GM23338 (cell line): ENCODE data around the gene TAF4. TPM values are rescaled to one million over a fixed set of nuclear protein-coding genes. Genes with fewer than 3 reads are reported as not detected.

Source experiments
- ATAC-seq: fragments of 200-7000 bp; cut with Tn5 transposase; 3 replicates; pipeline ENCODE4 v1.9.1; 2020
- DNase-seq: peaks from one replicate; pipeline ENCODE4 v3.0.0-alpha.2; 2015; ENCODE audit warnings: low spot score
- H2AFZ ChIP-seq: fragments of 200-600 bp; sonication (generic); 2 replicates; pipeline ENCODE4 v1.8.0; 2016; ENCODE audit warnings: antibody characterized with exemption, mild to moderate bottlenecking, moderate library complexity
- H3F3A ChIP-seq: fragments of 200-600 bp; sonication (generic); replicated peaks from 2 replicates; pipeline ENCODE4 v1.8.0; 2017; ENCODE audit warnings: antibody characterized with exemption, mixed run types, low read depth
- H3K27ac ChIP-seq: fragments of 200-600 bp; sonication (generic); 2 replicates; pipeline ENCODE4 v1.6.1; 2016; ENCODE audit warnings: low read depth
- H3K27me3 ChIP-seq: fragments of 200-600 bp; sonication (generic); 2 replicates; pipeline ENCODE4 v1.8.0; 2016; ENCODE audit warnings: mild to moderate bottlenecking, mixed run types, moderate library complexity; ENCODE audit not compliant: insufficient read depth
- H3K36me3 ChIP-seq: fragments of 200-600 bp; sonication (generic); 2 replicates; pipeline ENCODE4 v1.8.0; 2016; ENCODE audit warnings: mild to moderate bottlenecking; ENCODE audit not compliant: insufficient read depth
- H3K4me1 ChIP-seq: fragments of 200-600 bp; sonication (generic); 2 replicates; pipeline ENCODE4 v1.8.0; 2016; ENCODE audit warnings: mild to moderate bottlenecking, moderate library complexity; ENCODE audit not compliant: insufficient read depth
- H3K4me2 ChIP-seq: fragments of 200-600 bp; sonication (generic); 2 replicates; pipeline ENCODE4 v1.7.1; 2017; ENCODE audit warnings: mixed run types
- H3K4me3 ChIP-seq: fragments of 200-600 bp; sonication (generic); 2 replicates; pipeline ENCODE4 v1.6.1; 2016; ENCODE audit warnings: mixed run types
- H3K79me2 ChIP-seq: fragments of 200-600 bp; sonication (generic); replicated peaks from 2 replicates; pipeline ENCODE4 v1.8.0; 2017; ENCODE audit warnings: mild to moderate bottlenecking; ENCODE audit not compliant: insufficient read depth
- H3K9me2 ChIP-seq: fragments of 200-600 bp; sonication (generic); 2 replicates; pipeline ENCODE4 v1.8.0; 2017; ENCODE audit not compliant: insufficient read depth
- H4K20me1 ChIP-seq: fragments of 200-600 bp; sonication (generic); replicated peaks from 2 replicates; pipeline ENCODE4 v1.8.0; 2017; ENCODE audit warnings: mild to moderate bottlenecking; ENCODE audit not compliant: insufficient read depth
- H3K27ac Mint-ChIP-seq: 2 replicates; pipeline ENCODE4 v1.8.0; 2020; ENCODE audit warnings: inconsistent platforms, mild to moderate bottlenecking, moderate library complexity, mixed read lengths
- H3K27me3 Mint-ChIP-seq: 3 replicates; pipeline ENCODE4 v1.8.0; 2022; ENCODE audit warnings: low read depth, mild to moderate bottlenecking, moderate library complexity, mixed read lengths, inconsistent platforms; ENCODE audit not compliant: insufficient read depth, poor library complexity
- H3K36me3 Mint-ChIP-seq: 3 replicates; pipeline ENCODE4 v1.8.0; 2021; ENCODE audit warnings: low read depth, mild to moderate bottlenecking, inconsistent platforms, moderate library complexity, mixed read lengths
- H3K4me1 Mint-ChIP-seq: 3 replicates; pipeline ENCODE4 v1.8.0; 2020; ENCODE audit warnings: mild to moderate bottlenecking, inconsistent platforms, mixed read lengths
- H3K4me3 Mint-ChIP-seq: 3 replicates; pipeline ENCODE4 v1.8.0; 2021; ENCODE audit warnings: moderate library complexity, mild to moderate bottlenecking, inconsistent platforms, mixed read lengths
- H3K9me3 Mint-ChIP-seq: 3 replicates; pipeline ENCODE4 v1.8.0; 2020; ENCODE audit warnings: moderate library complexity, mild to moderate bottlenecking, inconsistent platforms, mixed read lengths
- CREB1 ChIP-seq: fragments of 250-450 bp; sonication (Bioruptor Pico); IDR thresholded peaks from 2 replicates; pipeline ENCODE4 v1.5.0; 2020; ENCODE audit warnings: low read depth, mild to moderate bottlenecking, moderate library complexity
- EZH2 ChIP-seq: fragments of 200-600 bp; sonication (generic); IDR thresholded peaks from one replicate; pipeline ENCODE4 v1.8.0; 2017; ENCODE audit warnings: antibody characterized with exemption, mild to moderate bottlenecking, low read depth; ENCODE audit not compliant: unreplicated experiment
- EZH2phosphoT487 ChIP-seq: fragments of 200-600 bp; sonication (generic); IDR thresholded peaks from one replicate; pipeline ENCODE4 v1.8.1; 2018; ENCODE audit warnings: antibody characterized with exemption; ENCODE audit not compliant: unreplicated experiment
- STAT1 ChIP-seq: IDR thresholded peaks from one replicate; pipeline ENCODE4 v1.6.1; 2016; ENCODE audit warnings: antibody characterized with exemption; ENCODE audit not compliant: unreplicated experiment
- ZNF114 ChIP-seq: fragments of 250-450 bp; sonication (Bioruptor Pico); IDR thresholded peaks from 2 replicates; pipeline ENCODE4 v1.5.0; 2020; ENCODE audit warnings: mild to moderate bottlenecking, moderate library complexity
- ZNF331 ChIP-seq: fragments of 250-450 bp; sonication (Bioruptor Pico); IDR thresholded peaks from 2 replicates; pipeline ENCODE4 v1.5.0; 2020; ENCODE audit warnings: low read depth, mild to moderate bottlenecking, moderate library complexity
- polyA plus RNA-seq: library from polyadenylated mRNA; unstranded; fragments of >200 nt; fragmentation: Nextera tagmentation; extraction: Ambion mirVana; gene quantifications from 2 replicates; pipeline ENCODE4 v1.2.1, GENCODE V29; 2016
- total RNA-seq: library from RNA; depleted of rRNA; stranded (reverse); fragments of >200 nt; shearing (Covaris generic); gene quantifications from 2 replicates; pipeline ENCODE4 v1.2.3, GENCODE V29; 2014
- TF ChIP-seq, protein P1 (sequence below): IDR thresholded peaks from one replicate; pipeline ENCODE4 v1.6.1; 2018; ENCODE audit warnings: antibody characterized with exemption; ENCODE audit not compliant: unreplicated experiment
- TF ChIP-seq, protein P2 (sequence below): fragments of 250-450 bp; sonication (Bioruptor Pico); IDR thresholded peaks from 2 replicates; pipeline ENCODE4 v1.5.0; 2020; ENCODE audit warnings: mild to moderate bottlenecking, moderate library complexity
- TF ChIP-seq, protein P3 (sequence below), 2 experiments: fragments of 200-600 bp in 1 of 2; sonication (generic) in 1 of 2; conservative IDR thresholded peaks; 2 replicates each; pipeline versions ENCODE4 v1.5.1 to v1.6.1; 2016 to 2017; ENCODE audit warnings: antibody characterized with exemption in 2 of 2, low read depth in 2 of 2, mild to moderate bottlenecking in 2 of 2, moderate library complexity in 1 of 2

TAF4 gene
- total and polyA plus RNA-seq, 2 experiments from 2014 or later: 7.2 to 60.0 TPM

DNA sequence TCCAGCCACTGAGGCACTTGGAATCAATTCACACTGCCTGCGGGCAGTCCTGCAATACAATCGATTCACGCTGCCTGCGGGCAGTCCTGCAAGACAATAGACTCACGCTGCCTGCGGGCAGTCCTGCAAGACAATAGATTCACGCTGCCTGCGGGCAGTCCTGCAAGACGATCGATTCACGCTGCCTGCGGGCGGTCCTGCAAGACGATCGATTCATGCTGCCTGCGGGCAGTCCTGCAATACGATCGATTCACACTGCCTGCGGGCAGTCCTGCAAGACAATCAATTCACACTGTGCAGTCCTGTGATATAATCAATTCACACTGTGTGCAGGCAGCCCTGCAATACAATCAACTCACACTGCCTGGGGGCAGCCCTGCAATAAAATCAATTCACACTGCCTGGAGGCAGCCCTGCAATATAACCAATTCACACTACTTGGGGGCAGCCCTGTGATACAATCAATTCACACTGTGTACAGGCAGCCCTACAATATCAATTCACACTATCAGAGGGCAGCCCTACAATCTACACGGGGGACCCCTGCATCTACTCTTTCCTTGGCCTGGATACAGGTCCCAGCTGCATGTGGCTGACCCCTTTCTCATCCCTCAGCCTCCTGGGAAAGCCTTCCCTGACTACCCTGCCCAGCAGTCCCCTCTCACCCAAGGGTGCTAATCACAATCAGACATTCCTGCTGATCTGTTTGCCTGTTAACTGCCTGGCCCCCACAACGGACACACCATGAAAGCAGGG, 10.4 kb downstream of the TAF4 start:
- H3K27me3 ChIP-seq: no peaks in the 10 kb centered on the region
- no peaks in the 10 kb centered on the region for H3F3A ChIP-seq
- H4K20me1 ChIP-seq: peaks cover 59% of the 10 kb centered on the region
- Mint-ChIP-seq H3K9me3 (peaks cover 2% of the 10 kb centered on the region; the same call in 2 of the 3 replicates), H3K27ac (no peak overlapping the region), H3K4me1 (peaks cover 18% of the 10 kb centered on the region), H3K4me3 (no peak overlapping the region), H3K27me3 (peaks cover 13% of the 10 kb centered on the region), H3K36me3 (peaks cover 26% of the 10 kb centered on the region)
- TF ChIP-seq, protein P1, sequence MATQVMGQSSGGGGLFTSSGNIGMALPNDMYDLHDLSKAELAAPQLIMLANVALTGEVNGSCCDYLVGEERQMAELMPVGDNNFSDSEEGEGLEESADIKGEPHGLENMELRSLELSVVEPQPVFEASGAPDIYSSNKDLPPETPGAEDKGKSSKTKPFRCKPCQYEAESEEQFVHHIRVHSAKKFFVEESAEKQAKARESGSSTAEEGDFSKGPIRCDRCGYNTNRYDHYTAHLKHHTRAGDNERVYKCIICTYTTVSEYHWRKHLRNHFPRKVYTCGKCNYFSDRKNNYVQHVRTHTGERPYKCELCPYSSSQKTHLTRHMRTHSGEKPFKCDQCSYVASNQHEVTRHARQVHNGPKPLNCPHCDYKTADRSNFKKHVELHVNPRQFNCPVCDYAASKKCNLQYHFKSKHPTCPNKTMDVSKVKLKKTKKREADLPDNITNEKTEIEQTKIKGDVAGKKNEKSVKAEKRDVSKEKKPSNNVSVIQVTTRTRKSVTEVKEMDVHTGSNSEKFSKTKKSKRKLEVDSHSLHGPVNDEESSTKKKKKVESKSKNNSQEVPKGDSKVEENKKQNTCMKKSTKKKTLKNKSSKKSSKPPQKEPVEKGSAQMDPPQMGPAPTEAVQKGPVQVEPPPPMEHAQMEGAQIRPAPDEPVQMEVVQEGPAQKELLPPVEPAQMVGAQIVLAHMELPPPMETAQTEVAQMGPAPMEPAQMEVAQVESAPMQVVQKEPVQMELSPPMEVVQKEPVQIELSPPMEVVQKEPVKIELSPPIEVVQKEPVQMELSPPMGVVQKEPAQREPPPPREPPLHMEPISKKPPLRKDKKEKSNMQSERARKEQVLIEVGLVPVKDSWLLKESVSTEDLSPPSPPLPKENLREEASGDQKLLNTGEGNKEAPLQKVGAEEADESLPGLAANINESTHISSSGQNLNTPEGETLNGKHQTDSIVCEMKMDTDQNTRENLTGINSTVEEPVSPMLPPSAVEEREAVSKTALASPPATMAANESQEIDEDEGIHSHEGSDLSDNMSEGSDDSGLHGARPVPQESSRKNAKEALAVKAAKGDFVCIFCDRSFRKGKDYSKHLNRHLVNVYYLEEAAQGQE: no peak
- TF ChIP-seq EZH2 (no peak), CREB1 (no peak), ZNF331 (CRISPR knock-in tag) (no peak), EZH2phosphoT487 (no peak), ZNF114 (CRISPR knock-in tag) (no peak), STAT1 (no peak)
- TF ChIP-seq, protein P2, sequence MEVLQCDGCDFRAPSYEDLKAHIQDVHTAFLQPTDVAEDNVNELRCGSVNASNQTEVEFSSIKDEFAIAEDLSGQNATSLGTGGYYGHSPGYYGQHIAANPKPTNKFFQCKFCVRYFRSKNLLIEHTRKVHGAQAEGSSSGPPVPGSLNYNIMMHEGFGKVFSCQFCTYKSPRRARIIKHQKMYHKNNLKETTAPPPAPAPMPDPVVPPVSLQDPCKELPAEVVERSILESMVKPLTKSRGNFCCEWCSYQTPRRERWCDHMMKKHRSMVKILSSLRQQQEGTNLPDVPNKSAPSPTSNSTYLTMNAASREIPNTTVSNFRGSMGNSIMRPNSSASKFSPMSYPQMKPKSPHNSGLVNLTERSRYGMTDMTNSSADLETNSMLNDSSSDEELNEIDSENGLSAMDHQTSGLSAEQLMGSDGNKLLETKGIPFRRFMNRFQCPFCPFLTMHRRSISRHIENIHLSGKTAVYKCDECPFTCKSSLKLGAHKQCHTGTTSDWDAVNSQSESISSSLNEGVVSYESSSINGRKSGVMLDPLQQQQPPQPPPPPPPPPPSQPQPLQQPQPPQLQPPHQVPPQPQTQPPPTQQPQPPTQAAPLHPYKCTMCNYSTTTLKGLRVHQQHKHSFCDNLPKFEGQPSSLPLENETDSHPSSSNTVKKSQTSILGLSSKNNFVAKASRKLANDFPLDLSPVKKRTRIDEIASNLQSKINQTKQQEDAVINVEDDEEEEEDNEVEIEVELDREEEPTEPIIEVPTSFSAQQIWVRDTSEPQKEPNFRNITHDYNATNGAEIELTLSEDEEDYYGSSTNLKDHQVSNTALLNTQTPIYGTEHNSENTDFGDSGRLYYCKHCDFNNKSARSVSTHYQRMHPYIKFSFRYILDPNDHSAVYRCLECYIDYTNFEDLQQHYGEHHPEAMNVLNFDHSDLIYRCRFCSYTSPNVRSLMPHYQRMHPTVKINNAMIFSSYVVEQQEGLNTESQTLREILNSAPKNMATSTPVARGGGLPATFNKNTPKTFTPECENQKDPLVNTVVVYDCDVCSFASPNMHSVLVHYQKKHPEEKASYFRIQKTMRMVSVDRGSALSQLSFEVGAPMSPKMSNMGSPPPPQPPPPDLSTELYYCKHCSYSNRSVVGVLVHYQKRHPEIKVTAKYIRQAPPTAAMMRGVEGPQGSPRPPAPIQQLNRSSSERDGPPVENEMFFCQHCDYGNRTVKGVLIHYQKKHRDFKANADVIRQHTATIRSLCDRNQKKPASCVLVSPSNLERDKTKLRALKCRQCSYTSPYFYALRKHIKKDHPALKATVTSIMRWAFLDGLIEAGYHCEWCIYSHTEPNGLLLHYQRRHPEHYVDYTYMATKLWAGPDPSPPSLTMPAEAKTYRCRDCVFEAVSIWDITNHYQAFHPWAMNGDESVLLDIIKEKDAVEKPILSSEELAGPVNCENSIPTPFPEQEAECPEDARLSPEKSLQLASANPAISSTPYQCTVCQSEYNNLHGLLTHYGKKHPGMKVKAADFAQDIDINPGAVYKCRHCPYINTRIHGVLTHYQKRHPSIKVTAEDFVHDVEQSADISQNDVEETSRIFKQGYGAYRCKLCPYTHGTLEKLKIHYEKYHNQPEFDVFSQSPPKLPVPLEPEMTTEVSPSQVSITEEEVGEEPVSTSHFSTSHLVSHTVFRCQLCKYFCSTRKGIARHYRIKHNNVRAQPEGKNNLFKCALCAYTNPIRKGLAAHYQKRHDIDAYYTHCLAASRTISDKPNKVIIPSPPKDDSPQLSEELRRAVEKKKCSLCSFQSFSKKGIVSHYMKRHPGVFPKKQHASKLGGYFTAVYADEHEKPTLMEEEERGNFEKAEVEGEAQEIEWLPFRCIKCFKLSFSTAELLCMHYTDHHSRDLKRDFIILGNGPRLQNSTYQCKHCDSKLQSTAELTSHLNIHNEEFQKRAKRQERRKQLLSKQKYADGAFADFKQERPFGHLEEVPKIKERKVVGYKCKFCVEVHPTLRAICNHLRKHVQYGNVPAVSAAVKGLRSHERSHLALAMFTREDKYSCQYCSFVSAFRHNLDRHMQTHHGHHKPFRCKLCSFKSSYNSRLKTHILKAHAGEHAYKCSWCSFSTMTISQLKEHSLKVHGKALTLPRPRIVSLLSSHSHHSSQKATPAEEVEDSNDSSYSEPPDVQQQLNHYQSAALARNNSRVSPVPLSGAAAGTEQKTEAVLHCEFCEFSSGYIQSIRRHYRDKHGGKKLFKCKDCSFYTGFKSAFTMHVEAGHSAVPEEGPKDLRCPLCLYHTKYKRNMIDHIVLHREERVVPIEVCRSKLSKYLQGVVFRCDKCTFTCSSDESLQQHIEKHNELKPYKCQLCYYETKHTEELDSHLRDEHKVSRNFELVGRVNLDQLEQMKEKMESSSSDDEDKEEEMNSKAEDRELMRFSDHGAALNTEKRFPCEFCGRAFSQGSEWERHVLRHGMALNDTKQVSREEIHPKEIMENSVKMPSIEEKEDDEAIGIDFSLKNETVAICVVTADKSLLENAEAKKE (CRISPR knock-in tag): no peak
- TF ChIP-seq, protein P3, sequence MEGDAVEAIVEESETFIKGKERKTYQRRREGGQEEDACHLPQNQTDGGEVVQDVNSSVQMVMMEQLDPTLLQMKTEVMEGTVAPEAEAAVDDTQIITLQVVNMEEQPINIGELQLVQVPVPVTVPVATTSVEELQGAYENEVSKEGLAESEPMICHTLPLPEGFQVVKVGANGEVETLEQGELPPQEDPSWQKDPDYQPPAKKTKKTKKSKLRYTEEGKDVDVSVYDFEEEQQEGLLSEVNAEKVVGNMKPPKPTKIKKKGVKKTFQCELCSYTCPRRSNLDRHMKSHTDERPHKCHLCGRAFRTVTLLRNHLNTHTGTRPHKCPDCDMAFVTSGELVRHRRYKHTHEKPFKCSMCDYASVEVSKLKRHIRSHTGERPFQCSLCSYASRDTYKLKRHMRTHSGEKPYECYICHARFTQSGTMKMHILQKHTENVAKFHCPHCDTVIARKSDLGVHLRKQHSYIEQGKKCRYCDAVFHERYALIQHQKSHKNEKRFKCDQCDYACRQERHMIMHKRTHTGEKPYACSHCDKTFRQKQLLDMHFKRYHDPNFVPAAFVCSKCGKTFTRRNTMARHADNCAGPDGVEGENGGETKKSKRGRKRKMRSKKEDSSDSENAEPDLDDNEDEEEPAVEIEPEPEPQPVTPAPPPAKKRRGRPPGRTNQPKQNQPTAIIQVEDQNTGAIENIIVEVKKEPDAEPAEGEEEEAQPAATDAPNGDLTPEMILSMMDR (conservative IDR thresholded peaks at IDR 0.05; ENCODE audit: low read depth in 2 of 2): no peak
- no peaks in the 10 kb centered on the region for H3K4me1 ChIP-seq
- ATAC-seq (no peak), DNase-seq (no peak)
- no peak overlapping the region for H2AFZ ChIP-seq
- no peaks in the 10 kb centered on the region for H3K36me3 ChIP-seq
- H3K79me2 ChIP-seq: peaks cover 85% of the 10 kb centered on the region
- no peak overlapping the region for H3K4me3 ChIP-seq
- H3K9me2 ChIP-seq: no peaks in the 10 kb centered on the region
- no peak overlapping the region for H3K27ac ChIP-seq
- H3K4me2 ChIP-seq: no peak overlapping the region
